Measurements from ENCODE around the gene BOK.
A peak's percentile ranks its signal among the peaks of the same experiment; 100 is the strongest.

BOK gene

DNA sequence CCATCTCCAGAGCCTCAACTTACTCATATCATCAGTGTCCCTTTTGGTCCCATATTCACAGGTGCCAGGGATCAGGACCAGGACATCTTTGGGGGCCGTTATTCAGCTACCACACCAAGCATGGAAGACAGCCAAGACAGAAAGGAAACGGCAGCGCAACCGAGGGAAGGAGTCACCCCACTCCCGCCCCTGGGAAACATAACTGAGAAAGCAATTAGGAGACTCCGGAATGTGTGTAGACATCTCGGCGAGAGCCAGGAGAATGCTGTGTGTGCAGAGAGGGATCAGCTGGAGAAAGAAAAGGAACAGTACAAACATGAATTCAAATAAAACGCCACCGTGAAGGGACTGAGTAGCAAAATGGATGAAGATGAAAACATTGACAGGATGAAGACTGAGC is 13.4 kb upstream of the BOK start:
- TF ChIP-seq SUZ12 (IDR thresholded peaks at IDR 0.05) (no peak), HDGF (IDR thresholded peaks at IDR 0.05; ENCODE audit: borderline replicate concordance) (no peak), ARNT (IDR thresholded peaks at IDR 0.05) (no peak), TARDBP (IDR thresholded peaks at IDR 0.05) (no peak), NFRKB (IDR thresholded peaks at IDR 0.05) (no peak), FOXK2 (IDR thresholded peaks at IDR 0.05) (no peak)
- ChIA-PET CTCF (no interaction called here), POLR2A (no interaction called here)
- no peak for DNase-seq (ENCODE audit: extremely low spot score)

DNA sequence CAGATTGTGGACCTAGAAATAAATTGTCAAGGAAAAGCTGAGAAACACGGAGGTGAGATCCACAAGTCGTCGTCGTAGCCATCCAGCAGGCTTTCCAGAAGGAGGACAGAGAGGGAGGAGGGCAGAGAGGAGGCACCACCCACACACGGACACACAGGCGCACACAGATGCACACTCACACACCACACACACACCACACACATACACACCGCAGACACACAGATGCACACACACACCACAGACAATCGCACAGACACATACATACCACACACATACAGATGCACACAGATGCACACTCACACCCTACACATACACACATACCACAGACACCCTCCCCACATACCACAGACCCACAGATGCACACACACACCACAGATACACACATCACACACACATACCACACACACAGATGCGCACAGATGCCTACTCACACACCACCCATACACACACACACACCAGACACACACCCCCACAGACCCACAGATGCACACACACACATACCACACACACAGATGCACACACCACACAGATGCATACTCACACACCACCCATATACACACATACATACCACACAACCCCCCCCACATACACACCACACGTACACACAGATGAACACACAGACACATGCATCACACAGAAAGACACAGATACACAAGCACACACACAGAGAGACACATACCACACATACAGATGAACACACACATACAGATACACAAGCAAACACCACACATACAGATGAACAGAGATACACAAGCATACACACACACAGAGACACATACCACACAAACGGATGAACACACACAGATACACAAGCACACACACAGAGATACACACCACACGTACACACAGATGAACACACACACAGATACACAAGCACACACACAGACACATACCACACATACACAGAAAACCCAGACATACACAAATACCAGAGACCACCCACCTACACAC is 12.7 kb upstream of the BOK start:
- DNase-seq (ENCODE audit: extremely low spot score): no peak
- POLR2A ChIA-PET: no interaction called here
- CTCF ChIA-PET: no interaction called here
- no peak for TF ChIP-seq PKNOX1 (IDR thresholded peaks at IDR 0.05)
- peak; percentile 34; the same call in 1 of the 2 replicates for TF ChIP-seq TARDBP (IDR thresholded peaks at IDR 0.05)

- TF ChIP-seq FOXA1 (IDR thresholded peaks at IDR 0.05) (no peak), LEF1 (IDR thresholded peaks at IDR 0.05; ENCODE audit: borderline replicate concordance) (no peak), BHLHE40 (IDR thresholded peaks at IDR 0.05; ENCODE audit: borderline replicate concordance) (no peak), CTBP1 (IDR thresholded peaks at IDR 0.05; ENCODE audit: borderline replicate concordance) (no peak), SP1 (IDR thresholded peaks at IDR 0.05) (no peak), PKNOX1 (IDR thresholded peaks at IDR 0.05) (peak; percentile 69; the same call in 1 of the 2 replicates), SUZ12 (IDR thresholded peaks at IDR 0.05) (no peak), TARDBP (IDR thresholded peaks at IDR 0.05) (no peak), L3MBTL2 (conservative IDR thresholded peaks at IDR 0.05) (peak; percentile 76), FOXM1 (IDR thresholded peaks at IDR 0.05; ENCODE audit: borderline replicate concordance) (no peak), ELF4 (IDR thresholded peaks at IDR 0.05) (no peak), ZNF384 (IDR thresholded peaks at IDR 0.05) (no peak), NFRKB (IDR thresholded peaks at IDR 0.05) (no peak)
- DNase-seq (ENCODE audit: extremely low spot score): no peak
- CTCF ChIA-PET: interaction anchor here (1.0 kb wide), 1 partner anchor 11 kb away, joined by 3 read pairs; no protein-coding TSS in a partner anchor
These were observed 11.6 kb upstream of the BOK start for GRCh38 chr2:241546771-241547498.

DNA sequence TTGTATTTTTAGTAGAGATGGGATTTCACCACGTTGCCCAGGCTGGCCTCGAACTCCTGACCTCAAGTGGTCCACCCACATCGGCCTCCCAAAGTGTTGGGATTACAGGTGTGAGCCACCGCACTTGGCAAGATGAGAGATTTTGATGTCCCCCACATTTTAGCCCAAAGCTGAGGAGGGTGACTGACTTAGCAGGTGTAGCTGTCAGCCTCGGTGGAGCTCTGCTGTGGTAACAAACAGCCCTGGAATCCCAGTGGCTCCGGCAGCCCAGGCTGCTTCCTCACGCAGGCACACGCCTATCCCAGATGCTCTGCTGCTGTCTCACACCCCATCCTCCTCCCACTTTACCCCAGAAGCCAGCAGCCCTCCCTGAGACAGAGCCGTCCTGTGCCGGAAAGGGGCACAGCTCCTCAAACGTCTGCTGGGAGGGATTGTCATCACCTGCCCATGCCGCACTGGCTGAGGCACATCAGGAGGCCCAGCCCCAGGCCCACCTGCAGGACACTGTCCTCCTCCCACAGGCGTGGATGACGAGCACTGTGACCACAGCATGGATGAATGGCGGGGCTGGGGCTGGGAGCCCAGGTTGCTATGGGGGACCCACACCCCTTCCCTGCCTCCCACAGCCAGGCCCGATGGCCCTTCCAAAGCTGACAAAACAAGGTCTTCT is 10.6 kb upstream of the BOK start:
- POLR2A ChIA-PET: no interaction called here
- CTCF ChIA-PET: interaction anchor here (1.0 kb wide), 1 partner anchor 12 kb away, joined by 3 read pairs; no protein-coding TSS in a partner anchor

More at GRCh38 chr2:241546771-241547498, 11.6 kb upstream of the BOK start:
- POLR2A ChIA-PET: no interaction called here

DNA sequence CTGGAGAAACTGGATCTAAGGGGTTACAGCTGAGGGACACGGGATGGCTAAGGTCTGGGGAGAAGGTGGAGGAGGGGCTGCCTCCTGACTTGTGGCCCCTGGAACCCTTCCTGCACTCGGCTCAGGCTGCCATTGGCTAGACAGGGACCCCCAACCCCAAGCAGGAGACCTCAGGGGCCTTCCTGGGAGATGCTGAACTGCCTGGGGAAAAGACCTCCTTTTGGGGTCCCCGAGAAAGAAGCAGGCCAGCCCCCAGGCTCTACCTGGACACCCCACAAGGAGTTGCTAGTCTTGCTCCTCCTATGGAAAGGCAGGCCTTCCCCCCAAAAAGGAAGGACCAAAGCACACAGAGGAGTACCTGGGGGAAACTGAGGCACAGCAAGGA is 10.1 kb upstream of the BOK start:
- ChIA-PET CTCF (no interaction called here), POLR2A (no interaction called here)
- DNase-seq (ENCODE audit: extremely low spot score): no peak
- no peak for TF ChIP-seq LEF1 (IDR thresholded peaks at IDR 0.05; ENCODE audit: borderline replicate concordance)
- no peak for TF ChIP-seq FOXA1 (IDR thresholded peaks at IDR 0.05)
- no peak for TF ChIP-seq FOXM1 (IDR thresholded peaks at IDR 0.05; ENCODE audit: borderline replicate concordance)
- no peak for TF ChIP-seq BHLHE40 (IDR thresholded peaks at IDR 0.05; ENCODE audit: borderline replicate concordance)
- no peak for TF ChIP-seq FOXK2 (IDR thresholded peaks at IDR 0.05)
- no peak for TF ChIP-seq ELF4 (IDR thresholded peaks at IDR 0.05)

More for the DNA sequence above, 10.6 kb upstream of the BOK start:
- TF ChIP-seq LEF1 (IDR thresholded peaks at IDR 0.05; ENCODE audit: borderline replicate concordance): no peak
- DNase-seq (ENCODE audit: extremely low spot score): no peak

DNA sequence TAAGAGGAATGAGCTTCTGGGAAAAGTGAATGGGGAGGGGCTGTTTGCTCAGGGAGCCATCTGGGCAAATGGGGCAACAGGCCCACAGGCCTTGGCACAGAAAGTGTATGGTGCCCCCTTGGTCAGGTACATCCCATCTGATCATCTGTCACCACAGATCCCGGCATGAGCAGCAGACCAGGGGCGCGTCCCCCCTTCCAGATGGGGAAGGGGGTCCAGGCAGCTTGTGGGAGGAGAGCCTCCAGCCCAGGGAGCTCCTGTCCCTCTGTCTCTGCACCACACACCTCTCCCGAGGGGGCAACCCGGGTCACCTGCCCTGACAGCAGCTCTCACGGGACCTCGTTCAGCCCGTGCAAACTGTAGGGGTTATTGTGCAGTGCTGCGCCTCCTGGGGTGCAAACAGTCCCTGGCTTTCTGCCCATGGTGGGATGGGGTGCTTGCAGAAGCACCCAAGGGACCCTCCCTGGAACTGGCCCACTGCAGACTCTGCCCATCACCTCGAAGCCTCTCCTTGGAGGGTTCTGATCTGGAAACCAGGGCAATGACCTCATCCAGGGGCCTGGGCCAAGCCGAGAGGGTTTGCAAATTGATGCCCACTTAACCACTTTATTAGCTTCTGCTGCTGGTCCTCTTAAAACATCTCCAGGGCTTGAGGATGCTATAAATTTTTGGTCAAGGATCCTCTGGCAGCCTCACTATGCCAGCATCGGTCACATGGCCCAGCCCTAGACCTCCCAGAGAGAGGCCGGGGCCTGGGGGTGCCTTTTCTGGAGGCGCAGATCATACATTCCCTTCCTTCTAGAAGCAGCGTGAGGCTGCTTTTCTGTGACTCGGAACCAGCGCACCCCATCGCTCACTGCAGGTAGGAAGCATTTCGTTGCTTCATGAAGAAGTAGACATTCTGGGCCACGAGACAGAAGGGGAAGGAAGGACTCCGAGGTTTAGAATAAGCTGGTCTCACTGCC is 7.6 kb upstream of the BOK start:
- ChIA-PET CTCF (interaction anchor here (0.6 kb wide), 1 partner anchor 62 kb away, joined by 3 read pairs; no protein-coding TSS in a partner anchor), POLR2A (no interaction called here)
- TF ChIP-seq NFRKB (IDR thresholded peaks at IDR 0.05) (no peak), ZNF384 (IDR thresholded peaks at IDR 0.05) (no peak), FOXA1 (IDR thresholded peaks at IDR 0.05) (no peak), SUZ12 (IDR thresholded peaks at IDR 0.05) (no peak), SP1 (IDR thresholded peaks at IDR 0.05) (no peak), ARNT (IDR thresholded peaks at IDR 0.05) (no peak), FOXM1 (IDR thresholded peaks at IDR 0.05; ENCODE audit: borderline replicate concordance) (no peak), FOXK2 (IDR thresholded peaks at IDR 0.05) (no peak), TARDBP (IDR thresholded peaks at IDR 0.05) (no peak), LEF1 (IDR thresholded peaks at IDR 0.05; ENCODE audit: borderline replicate concordance) (no peak), BHLHE40 (IDR thresholded peaks at IDR 0.05; ENCODE audit: borderline replicate concordance) (no peak), CTBP1 (IDR thresholded peaks at IDR 0.05; ENCODE audit: borderline replicate concordance) (no peak)
- DNase-seq (ENCODE audit: extremely low spot score): no peak

All from HEK293T (cell line).